Keratinocyte (primary cell): ENCODE results near the gene CNIH1. TPM values are rescaled to one million over a fixed set of nuclear protein-coding genes. Genes with fewer than 3 reads are reported as not detected.
"Not testable (repeated sequence)": the region's sequence is repeated elsewhere in the genome, so short reads cannot be mapped to it uniquely, and the experiment has no call there.

ENCODE experiments used
- DNase-seq: peaks from one replicate; pipeline ENCODE4 v3.0.0-alpha.2; 2011; ENCODE audit warnings: low read depth, missing footprints, low spot score
- FAIRE-seq: peaks from 2 replicates; lab custom pipeline; 2011; peaks lifted over from hg19 to GRCh38; lab: Jason Lieb, UNC
- H2AFZ ChIP-seq: 2 replicates; pipeline ENCODE4 v1.6.0; 2012; ENCODE audit warnings: low read length, control low read depth, inconsistent platforms; ENCODE audit not compliant: control insufficient read depth
- H3K27ac ChIP-seq: 2 replicates; pipeline ENCODE4 v1.5.1; 2011; ENCODE audit warnings: low read length; ENCODE audit not compliant: control insufficient read depth, insufficient read depth
- H3K27me3 ChIP-seq: 3 replicates; pipeline ENCODE4 v1.6.0; 2011; ENCODE audit warnings: low read length; ENCODE audit not compliant: control insufficient read depth, insufficient read depth; ENCODE audit errors: extremely low read depth
- H3K36me3 ChIP-seq, 2 experiments: 2 replicates in 1 of 2; 3 replicates in 1 of 2; pipeline ENCODE4 v1.5.1; 2011; ENCODE audit warnings: low read length in 2 of 2, mild to moderate bottlenecking in 1 of 2; ENCODE audit not compliant: control insufficient read depth in 2 of 2, insufficient read depth in 2 of 2; ENCODE audit errors: extremely low read depth in 1 of 2
- H3K4me1 ChIP-seq: 3 replicates; pipeline ENCODE4 v1.5.1; 2011; ENCODE audit warnings: low read length; ENCODE audit not compliant: control insufficient read depth, insufficient read depth; ENCODE audit errors: extremely low read depth
- H3K4me2 ChIP-seq: 3 replicates; pipeline ENCODE4 v1.6.0; 2011; ENCODE audit warnings: low read depth, low read length; ENCODE audit not compliant: control insufficient read depth, insufficient read depth; ENCODE audit errors: extremely low read depth
- H3K4me3 ChIP-seq, 3 experiments: fragments of 200-600 bp in 1 of 3; sonication (generic) in 1 of 3; 2 replicates in 2 of 3; 3 replicates in 1 of 3; pipeline ENCODE4 v1.5.1; 2011 to 2016; ENCODE audit warnings: low read length in 3 of 3, mild to moderate bottlenecking in 3 of 3, control low read depth in 2 of 3, inconsistent platforms in 1 of 3, low read depth in 1 of 3, mixed read lengths in 1 of 3, mixed run types in 1 of 3, moderate library complexity in 1 of 3; ENCODE audit not compliant: control insufficient read depth in 2 of 3, insufficient read depth in 2 of 3; ENCODE audit errors: extremely low read depth in 1 of 3
- H3K79me2 ChIP-seq: 2 replicates; pipeline ENCODE4 v1.6.0; 2012; ENCODE audit warnings: low read length; ENCODE audit not compliant: control insufficient read depth, insufficient read depth
- H3K9ac ChIP-seq: 3 replicates; pipeline ENCODE4 v1.6.0; 2011; ENCODE audit warnings: low read length; ENCODE audit not compliant: control insufficient read depth, insufficient read depth; ENCODE audit errors: extremely low read depth
- H3K9me1 ChIP-seq: 3 replicates; pipeline ENCODE4 v1.6.0; 2011; ENCODE audit warnings: low read length; ENCODE audit not compliant: control insufficient read depth, insufficient read depth; ENCODE audit errors: extremely low read depth
- H3K9me3 ChIP-seq: 2 replicates; pipeline ENCODE4 v1.5.1; 2012; ENCODE audit warnings: low read depth, low read length; ENCODE audit not compliant: control insufficient read depth
- H4K20me1 ChIP-seq: 3 replicates; pipeline ENCODE4 v1.6.0; 2011; ENCODE audit warnings: low read length; ENCODE audit not compliant: control insufficient read depth, insufficient read depth; ENCODE audit errors: extremely low read depth
- EZH2 ChIP-seq: IDR thresholded peaks from one replicate; pipeline ENCODE4 v1.6.1; 2012; ENCODE audit warnings: inconsistent platforms, mild to moderate bottlenecking, low read length, moderate library complexity
- dilution Hi-C: fragments of 300-500 bp; cut with MboI; formaldehyde crosslinking; loops from one replicate; pipeline ENCODE4 v1.7.0; 2020; ENCODE audit warnings: low sequenced_read_pairs; ENCODE audit not compliant: extremely low pct_ligation_motif_present
- polyA plus RNA-seq, 5 experiments: library from polyadenylated mRNA; depleted of rRNA in 3 of 5; stranded (reverse) in 3 of 5; stranded (forward) in 1 of 5; unstranded in 1 of 5; fragments of >200 nt; gene quantifications; 1 replicate in 1 of 5; 2 replicates in 3 of 5; 3 replicates in 1 of 5; pipeline versions ENCODE4 v1.2.1 to v1.2.3, GENCODE V29; 2011 to 2012; ENCODE audit warnings: missing spikeins in 2 of 5, low read depth in 1 of 5, low replicate concordance in 1 of 5
- TF ChIP-seq, protein P1 (sequence below), 3 experiments: IDR thresholded peaks in 1 of 3; conservative IDR thresholded peaks in 1 of 3; optimal IDR thresholded peaks in 1 of 3; 2 replicates in 2 of 3; 3 replicates in 1 of 3; pipeline versions ENCODE3 to v1.5.1; 2011; ENCODE audit warnings: low read length in 3 of 3, mild to moderate bottlenecking in 3 of 3, moderate library complexity in 2 of 3, control low read depth in 1 of 3, inconsistent platforms in 1 of 3; ENCODE audit not compliant: insufficient read depth in 2 of 3; ENCODE audit errors: extremely low read depth in 1 of 3

The CNIH1 gene
- polyA plus RNA-seq, 1 donor (not counting 4 experiments of a cell fraction or from before 2014, with no cell fraction given): 322 TPM

DNA sequence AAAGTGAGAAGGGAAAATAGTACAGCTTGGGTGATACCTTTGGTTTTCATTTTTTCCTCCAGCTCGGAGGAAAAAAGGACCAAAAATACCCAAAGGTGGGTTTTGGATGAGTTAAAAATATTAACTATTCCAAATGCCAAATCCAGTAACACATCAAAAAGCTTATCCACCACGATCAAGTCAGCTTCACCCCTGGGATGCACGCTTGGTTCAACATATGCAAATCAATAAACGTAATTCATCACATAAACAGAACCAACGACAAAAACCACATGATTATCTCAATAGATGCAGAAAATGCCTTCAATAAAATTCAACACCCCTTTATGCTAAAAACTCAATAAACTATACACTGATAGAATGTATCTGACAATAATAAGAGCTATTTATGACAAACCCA lies 62.3 kb downstream of the CNIH1 start:
- FAIRE-seq, H3K4me2 ChIP-seq: not testable (repeated sequence)

DNA sequence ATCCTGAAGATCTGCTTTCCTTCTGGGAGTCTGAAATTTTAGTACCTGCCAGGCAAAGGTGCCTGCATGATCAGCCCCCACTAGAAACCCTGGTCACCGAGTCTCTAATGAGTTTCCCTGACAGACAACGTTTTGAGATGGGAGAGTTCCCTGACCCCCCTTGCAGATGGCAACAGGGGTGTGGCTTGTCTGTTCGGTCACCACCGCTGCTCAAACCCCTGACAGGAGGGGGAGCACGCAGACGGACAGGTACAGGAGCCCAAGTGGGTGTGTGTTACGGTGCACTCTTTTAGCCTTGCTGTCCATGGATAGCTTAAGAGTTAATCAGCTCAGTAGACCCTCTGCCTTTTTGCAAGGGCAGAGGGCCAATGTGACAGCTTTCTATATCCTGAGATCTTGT lies 63.7 kb downstream of the CNIH1 start:
- no peaks in the 10 kb centered on the region for H3K9me1 ChIP-seq
- no peaks in the 10 kb centered on the region for H4K20me1 ChIP-seq
- no peaks in the 10 kb centered on the region for H3K36me3 ChIP-seq
- no peak overlapping the region for H2AFZ ChIP-seq
- no peak overlapping the region for H3K9ac ChIP-seq
- no peaks in the 10 kb centered on the region for H3K79me2 ChIP-seq
- no peak overlapping the region for H3K4me2 ChIP-seq
- DNase-seq (no peak), FAIRE-seq (no peak)
- H3K4me1 ChIP-seq: no peaks in the 10 kb centered on the region
- H3K27ac ChIP-seq: no peak overlapping the region
- dilution Hi-C loops: no loop called here
- TF ChIP-seq EZH2: no peak
- TF ChIP-seq, protein P1, sequence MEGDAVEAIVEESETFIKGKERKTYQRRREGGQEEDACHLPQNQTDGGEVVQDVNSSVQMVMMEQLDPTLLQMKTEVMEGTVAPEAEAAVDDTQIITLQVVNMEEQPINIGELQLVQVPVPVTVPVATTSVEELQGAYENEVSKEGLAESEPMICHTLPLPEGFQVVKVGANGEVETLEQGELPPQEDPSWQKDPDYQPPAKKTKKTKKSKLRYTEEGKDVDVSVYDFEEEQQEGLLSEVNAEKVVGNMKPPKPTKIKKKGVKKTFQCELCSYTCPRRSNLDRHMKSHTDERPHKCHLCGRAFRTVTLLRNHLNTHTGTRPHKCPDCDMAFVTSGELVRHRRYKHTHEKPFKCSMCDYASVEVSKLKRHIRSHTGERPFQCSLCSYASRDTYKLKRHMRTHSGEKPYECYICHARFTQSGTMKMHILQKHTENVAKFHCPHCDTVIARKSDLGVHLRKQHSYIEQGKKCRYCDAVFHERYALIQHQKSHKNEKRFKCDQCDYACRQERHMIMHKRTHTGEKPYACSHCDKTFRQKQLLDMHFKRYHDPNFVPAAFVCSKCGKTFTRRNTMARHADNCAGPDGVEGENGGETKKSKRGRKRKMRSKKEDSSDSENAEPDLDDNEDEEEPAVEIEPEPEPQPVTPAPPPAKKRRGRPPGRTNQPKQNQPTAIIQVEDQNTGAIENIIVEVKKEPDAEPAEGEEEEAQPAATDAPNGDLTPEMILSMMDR (optimal IDR thresholded peaks at IDR 0.05 in 1 of 3, IDR thresholded peaks at IDR 0.05 in 1 of 3, conservative IDR thresholded peaks at IDR 0.05 in 1 of 3; ENCODE audit: extremely low read depth in 1 of 3, insufficient read depth in 2 of 3, low read length in 3 of 3): no peak
- no peak overlapping the region for H3K4me3 ChIP-seq
- peaks cover 11% of the 10 kb centered on the region for H3K27me3 ChIP-seq
- no peaks in the 10 kb centered on the region for H3K9me3 ChIP-seq

More for the DNA sequence above, 62.3 kb downstream of the CNIH1 start:
- H3K4me3 ChIP-seq, DNase-seq, H3K27ac ChIP-seq, H3K36me3 ChIP-seq, H4K20me1 ChIP-seq, dilution Hi-C loops, H3K9me3 ChIP-seq, H3K9ac ChIP-seq, H3K79me2 ChIP-seq, H2AFZ ChIP-seq, H3K4me1 ChIP-seq, H3K9me1 ChIP-seq: not testable (repeated sequence)
- peaks cover 11% of the 10 kb centered on the region for H3K27me3 ChIP-seq
